ENCODE data around the gene ZBTB3. TPM values are rescaled to one million over a fixed set of nuclear protein-coding genes. Genes with fewer than 3 reads are reported as not detected.

ZBTB3 gene
- total RNA-seq, 4 donors from 2014 or later, result 4.7 to 7.7 (median 6.9) TPM

DNA sequence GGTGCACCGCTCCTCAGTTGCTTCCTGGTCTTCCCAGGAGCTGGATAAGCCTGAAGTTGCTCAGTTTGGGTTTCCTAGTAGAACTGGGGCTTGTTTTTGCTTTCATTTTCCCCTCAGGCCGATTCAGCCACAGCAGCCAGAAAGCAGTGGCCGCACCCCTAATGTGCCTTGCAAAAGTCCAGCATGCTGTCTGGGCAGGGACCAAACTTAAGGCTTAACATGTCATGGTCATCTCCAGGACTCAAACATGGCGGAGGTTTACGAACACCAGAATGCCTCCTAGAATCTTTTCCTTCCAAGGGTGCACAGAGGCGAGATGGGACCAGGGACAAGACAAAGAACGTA is 44.0 kb downstream of the ZBTB3 start:
- Histone ChIP-seq H3K4me3 (peak overlapping the region; percentile 36 to 68 (median 56)), H3K27ac (peak overlapping the region; percentile 90 to 99 (median 95)), H3K4me1 (peaks cover 28 to 60% (median 32%) of the 10 kb centered on the region in 3 donors), H3K27me3 (no peaks in the 10 kb centered on the region), H3K36me3 (peaks cover 4 to 49% (median 11%) of the 10 kb centered on the region in 3 donors), H3K9me3 (no peaks in the 10 kb centered on the region)
- DNase-seq, result no peak
- intact Hi-C loops (cut with DNase I), result no loop called here
- WGBS, 2 donors, result 68 to 71% methylated on average over 5 of the region's 7 CpGs
- TF ChIP-seq, protein P1, sequence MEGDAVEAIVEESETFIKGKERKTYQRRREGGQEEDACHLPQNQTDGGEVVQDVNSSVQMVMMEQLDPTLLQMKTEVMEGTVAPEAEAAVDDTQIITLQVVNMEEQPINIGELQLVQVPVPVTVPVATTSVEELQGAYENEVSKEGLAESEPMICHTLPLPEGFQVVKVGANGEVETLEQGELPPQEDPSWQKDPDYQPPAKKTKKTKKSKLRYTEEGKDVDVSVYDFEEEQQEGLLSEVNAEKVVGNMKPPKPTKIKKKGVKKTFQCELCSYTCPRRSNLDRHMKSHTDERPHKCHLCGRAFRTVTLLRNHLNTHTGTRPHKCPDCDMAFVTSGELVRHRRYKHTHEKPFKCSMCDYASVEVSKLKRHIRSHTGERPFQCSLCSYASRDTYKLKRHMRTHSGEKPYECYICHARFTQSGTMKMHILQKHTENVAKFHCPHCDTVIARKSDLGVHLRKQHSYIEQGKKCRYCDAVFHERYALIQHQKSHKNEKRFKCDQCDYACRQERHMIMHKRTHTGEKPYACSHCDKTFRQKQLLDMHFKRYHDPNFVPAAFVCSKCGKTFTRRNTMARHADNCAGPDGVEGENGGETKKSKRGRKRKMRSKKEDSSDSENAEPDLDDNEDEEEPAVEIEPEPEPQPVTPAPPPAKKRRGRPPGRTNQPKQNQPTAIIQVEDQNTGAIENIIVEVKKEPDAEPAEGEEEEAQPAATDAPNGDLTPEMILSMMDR (IDR thresholded peaks at IDR 0.05), result no peak

DNA sequence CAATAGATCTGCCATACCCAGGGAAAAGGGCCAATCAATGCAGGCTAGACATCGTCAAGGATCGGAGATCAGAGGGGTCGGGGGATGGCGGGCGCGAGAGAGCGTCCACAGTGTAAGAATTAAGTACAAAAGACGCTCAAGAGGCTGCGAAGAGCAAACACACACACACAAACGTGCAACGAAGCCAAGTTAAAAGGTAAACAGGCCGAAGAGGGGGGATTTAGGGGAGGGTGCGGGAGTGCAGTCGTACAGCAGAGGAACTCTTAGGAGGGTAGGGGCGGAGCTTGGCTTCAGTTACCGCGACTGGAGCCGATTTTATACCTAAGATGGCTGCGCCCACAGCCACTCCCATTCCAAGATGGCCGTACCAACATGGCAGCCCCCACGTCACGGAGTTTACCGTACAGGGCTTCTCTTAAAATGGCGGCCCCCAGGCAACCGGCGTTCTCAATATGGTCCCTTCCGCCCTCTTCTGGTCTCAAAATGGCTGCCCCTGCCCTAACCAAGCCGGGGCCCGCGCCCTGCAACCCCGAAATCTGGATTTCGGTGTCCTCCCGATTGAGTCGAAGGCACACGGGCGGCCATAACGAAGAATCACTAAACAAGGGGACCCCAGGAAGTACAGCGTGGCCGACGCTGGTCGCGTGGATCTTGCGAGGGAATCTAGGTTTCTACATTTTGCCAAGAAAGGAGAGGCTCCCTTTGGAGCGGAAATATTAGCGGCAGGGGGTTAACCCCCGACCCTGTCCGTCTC is 44.5 kb downstream of the ZBTB3 start:
- Histone ChIP-seq H3K4me3 (peak overlapping the region; percentile 36 to 68 (median 56)), H3K9me3 (no peaks in the 10 kb centered on the region), H3K27me3 (no peaks in the 10 kb centered on the region), H3K27ac (peak overlapping the region; percentile 90 to 99 (median 95)), H3K36me3 (peaks cover 0 to 44% (median 5%) of the 10 kb centered on the region in 3 donors), H3K4me1 (peaks cover 28 to 65% (median 33%) of the 10 kb centered on the region in 3 donors)
- 0 to 2% methylated on average over 30 to 33 of the region's 47 CpGs for WGBS, 2 donors
- intact Hi-C loops (cut with DNase I), result no loop called here
- peak in 3 of 4 donors; percentile 6 to 76 (median 33) for TF ChIP-seq POLR2A (IDR thresholded peaks at IDR 0.05)
- TF ChIP-seq, protein P1 (IDR thresholded peaks at IDR 0.05), result peak in 1 of 6 experiments; percentile 16
- peak; percentile 94 for DNase-seq

DNA sequence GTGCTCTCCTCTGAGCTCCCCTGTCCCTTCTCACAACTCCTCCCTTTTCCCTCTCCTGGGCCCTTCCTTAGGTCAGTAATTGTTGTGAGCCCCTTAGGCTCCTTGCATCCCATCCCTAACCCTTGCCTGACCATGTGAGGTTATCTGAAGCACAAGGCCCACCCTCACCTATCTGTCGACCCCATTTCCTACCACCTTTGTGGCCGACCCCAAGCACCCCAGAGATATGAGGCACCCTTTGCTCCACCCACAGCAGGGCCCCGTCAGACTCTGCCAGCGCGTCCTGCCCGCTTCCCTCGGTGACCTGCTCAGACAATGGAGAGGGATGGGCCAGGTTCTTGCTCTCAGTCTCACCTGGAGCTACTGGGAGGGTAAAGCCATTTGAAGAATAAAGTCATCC is 45.2 kb downstream of the ZBTB3 start:
- TF ChIP-seq, protein P1 (IDR thresholded peaks at IDR 0.05), result no peak
- no peak for TF ChIP-seq POLR2A (IDR thresholded peaks at IDR 0.05)
- Histone ChIP-seq H3K4me1 (peaks cover 28 to 65% (median 33%) of the 10 kb centered on the region in 3 donors), H3K36me3 (peaks cover 0 to 38% (median 0%) of the 10 kb centered on the region in 3 donors), H3K9me3 (no peaks in the 10 kb centered on the region), H3K4me3 (peak overlapping the region; percentile 36 to 68 (median 56)), H3K27me3 (no peaks in the 10 kb centered on the region), H3K27ac (peak overlapping the region; percentile 90 to 99 (median 95))
- no peak for DNase-seq
- WGBS, 2 donors, result 0% methylated on average over 1 to 6 of the region's 7 CpGs
- intact Hi-C loops (cut with DNase I), result no loop called here

DNA sequence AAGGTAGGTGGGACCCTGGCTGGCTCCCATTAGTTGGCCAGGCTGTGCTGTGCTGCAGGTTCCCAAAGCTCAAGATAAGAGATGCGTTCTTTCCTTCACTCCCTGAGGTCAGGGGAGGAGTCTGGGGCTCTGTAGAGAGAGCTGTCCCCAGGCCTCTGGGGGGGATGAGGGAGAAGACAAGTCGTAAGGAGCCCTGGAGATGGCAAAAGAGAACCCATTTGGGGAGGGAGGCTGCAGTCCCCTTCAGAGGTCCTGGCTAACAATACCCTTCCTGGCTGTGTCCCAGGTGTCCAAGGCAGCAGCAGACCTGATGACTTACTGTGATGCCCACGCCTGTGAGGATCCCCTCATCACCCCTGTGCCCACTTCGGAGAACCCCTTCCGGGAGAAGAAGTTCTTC is 45.6 kb downstream of the ZBTB3 start:
- WGBS, 2 donors, result 70 to 79% methylated on average over 4 to 5 of the region's 5 CpGs
- Histone ChIP-seq H3K36me3 (peaks cover 0 to 34% (median 0%) of the 10 kb centered on the region in 3 donors), H3K27ac (peak overlapping the region; percentile 90 to 99 (median 95)), H3K27me3 (no peaks in the 10 kb centered on the region), H3K9me3 (no peaks in the 10 kb centered on the region), H3K4me3 (peak overlapping the region in 3 of 4 donors; percentile 53 to 68 (median 60)), H3K4me1 (peaks cover 28 to 63% (median 33%) of the 10 kb centered on the region in 3 donors)
- TF ChIP-seq POLR2A (IDR thresholded peaks at IDR 0.05), result no peak
- no peak for DNase-seq
- intact Hi-C loops (cut with DNase I), result no loop called here

DNA sequence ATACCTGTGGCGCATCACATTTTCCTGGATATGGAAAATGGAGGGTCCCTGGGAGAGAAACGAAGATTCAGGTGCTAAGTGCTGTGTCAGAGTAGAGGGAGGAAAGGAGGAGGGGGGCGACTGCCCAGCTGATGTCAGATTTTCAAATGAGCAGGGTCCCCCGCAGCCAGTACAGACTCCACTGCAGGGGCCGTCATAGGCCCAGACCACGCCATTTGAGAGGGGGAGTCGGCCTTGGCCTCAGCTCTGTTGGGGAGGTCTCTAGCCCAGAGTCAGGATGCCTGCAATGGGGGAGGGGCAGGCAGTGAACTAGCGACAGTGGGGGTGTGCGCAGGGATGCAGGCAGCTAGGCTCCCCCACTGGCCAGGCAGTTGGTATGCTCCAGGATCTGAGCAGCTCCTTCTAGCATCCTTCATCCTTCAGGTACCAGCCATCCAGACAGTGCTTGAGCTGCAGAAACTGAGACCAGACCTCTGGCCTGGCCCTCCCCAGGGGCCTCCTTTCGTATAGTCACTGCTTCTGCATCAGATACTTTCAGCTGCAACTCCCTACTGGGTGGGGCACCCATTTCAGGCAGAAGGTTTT is 46.6 kb downstream of the ZBTB3 start, which contains the start of the genes BSCL2 and GNG3:
Gene BSCL2 (minus strand): TSS at position 148 of the 585 bp plus-strand sequence. CDS start 229 bp downstream, outside the sequence.
Gene GNG3 (plus strand): TSS at position 400 of the 585 bp plus-strand sequence. CDS start 620 bp downstream, outside the sequence.
- intact Hi-C loops (cut with DNase I), result no loop called here
- H3K27ac ChIP-seq, result peak within 1 kb of the TSS; percentile 90 to 99 (median 95)
- H3K27me3 ChIP-seq, result no peaks in the 10 kb centered on the region
- TF ChIP-seq POLR2A (IDR thresholded peaks at IDR 0.05), result no peak
- TF ChIP-seq, protein P1 (IDR thresholded peaks at IDR 0.05), result no peak
- H3K4me3 ChIP-seq, result peak within 1 kb of the TSS; percentile 57 to 76 (median 71)
- peaks cover 28 to 58% (median 33%) of the 10 kb centered on the region in 3 donors for H3K4me1 ChIP-seq
- H3K9me3 ChIP-seq, result no peaks in the 10 kb centered on the region
- no peak for DNase-seq
- WGBS, 2 donors, result 83 to 86% methylated on average over 4 to 7 of the region's 10 CpGs
- peaks cover 0 to 31% (median 0%) of the 10 kb centered on the region in 3 donors for H3K36me3 ChIP-seq
